HuH-7 (cell line): ENCODE results near the gene HIBCH.
"Not testable (repeated sequence)": the region's sequence is repeated elsewhere in the genome, so short reads cannot be mapped to it uniquely, and the experiment has no call there.

Source experiments
- DNase-seq: peaks from one replicate; pipeline ENCODE4 v3.0.0; 2011; ENCODE audit warnings: low spot score

Gene HIBCH

GRCh38 chr2:190308031-190308430, 11.6 kb downstream of the HIBCH start:
- no peak for DNase-seq

GRCh38 chr2:190304404-190304803, 15.2 kb downstream of the HIBCH start:
- no peak for DNase-seq

- DNase-seq: no peak
Observed at GRCh38 chr2:190303647-190304046, 16.0 kb downstream of the HIBCH start.

DNA sequence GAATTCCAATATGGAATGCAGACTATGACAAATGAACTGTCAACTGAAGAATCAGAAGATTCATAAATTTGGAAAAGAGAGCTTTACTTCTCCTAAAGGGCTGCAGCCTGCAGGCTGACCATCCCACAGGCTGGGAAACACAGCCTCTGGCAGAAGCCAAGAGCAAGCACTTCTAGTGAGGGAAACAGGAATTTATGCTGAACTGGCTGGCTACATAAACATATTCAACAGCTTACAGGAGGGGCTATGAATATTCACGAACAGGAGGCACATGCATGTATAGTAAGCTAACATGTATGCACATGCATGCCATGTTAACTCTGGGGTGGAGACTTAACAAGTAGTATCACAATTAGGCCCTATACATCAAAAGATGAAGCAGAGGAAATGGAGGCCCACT, 17.6 kb downstream of the HIBCH start:
- DNase-seq: no peak

GRCh38 chr2:190301032-190301431, 18.6 kb downstream of the HIBCH start:
- no peak for DNase-seq

- not testable (repeated sequence) for DNase-seq
Observed at GRCh38 chr2:190297880-190298279, 21.7 kb downstream of the HIBCH start.

DNA sequence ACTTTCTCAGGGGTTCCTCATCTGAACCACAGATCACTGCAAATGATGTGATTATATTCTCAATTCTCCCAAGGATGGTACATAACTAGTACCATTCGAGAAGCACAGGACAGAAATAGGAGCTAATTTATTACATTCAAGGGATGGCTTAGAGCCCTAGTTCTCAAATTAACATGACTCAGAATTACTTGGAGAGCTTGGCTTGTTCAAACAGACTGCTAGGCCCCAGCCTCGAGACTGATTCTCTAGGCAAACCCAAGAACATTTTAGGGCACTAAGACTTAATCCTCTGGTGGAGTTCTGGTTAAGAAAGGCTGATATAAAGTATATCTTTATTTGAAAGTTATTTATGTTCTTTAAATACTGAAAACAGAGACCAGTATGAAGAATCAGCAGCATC, 35.8 kb downstream of the HIBCH start:
- no peak for DNase-seq

- no peak for DNase-seq
Observed at GRCh38 chr2:190280565-190281350, 38.9 kb downstream of the HIBCH start.

DNA sequence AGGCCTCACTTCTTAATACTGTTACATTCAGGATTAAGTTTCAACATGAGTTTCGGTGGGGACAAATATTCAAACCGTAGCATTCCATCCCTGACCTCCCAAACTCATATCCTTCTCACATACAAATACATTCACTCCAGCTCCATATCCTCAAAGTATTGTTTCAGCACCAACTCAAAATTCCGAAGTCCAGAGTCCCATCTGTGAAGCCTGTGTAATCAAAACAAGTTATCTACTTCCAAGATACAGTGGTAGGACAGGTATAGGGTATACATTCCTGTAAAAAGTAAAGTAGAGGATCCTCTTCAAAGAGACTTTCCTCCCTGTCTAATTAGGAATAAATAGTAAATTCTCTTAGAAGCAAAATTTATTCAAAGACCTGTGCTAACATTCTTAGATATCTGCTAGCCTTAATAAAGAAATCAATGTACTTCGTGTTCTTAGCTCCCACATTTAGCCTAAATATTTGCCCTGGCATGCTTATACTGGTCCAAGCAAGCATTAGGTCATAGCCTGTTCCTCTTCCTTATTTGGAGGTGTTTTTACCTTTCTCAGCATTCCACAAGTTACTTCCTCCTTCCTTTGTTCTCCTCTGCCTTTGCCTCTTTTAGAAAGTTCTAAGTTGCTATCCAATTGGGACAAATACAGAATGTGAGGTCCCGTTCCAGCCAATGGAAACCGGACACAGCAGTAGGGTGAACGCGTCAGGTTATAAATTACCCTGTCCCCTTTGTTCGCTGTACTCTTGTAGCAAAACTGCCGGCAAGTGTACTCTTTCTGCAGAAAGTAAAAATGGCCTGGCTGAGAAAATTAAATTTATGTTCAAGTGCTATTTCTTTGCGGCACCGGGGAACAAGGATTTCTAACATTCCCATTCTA, 40.1 kb downstream of the HIBCH start:
- not testable (repeated sequence) for DNase-seq

DNA sequence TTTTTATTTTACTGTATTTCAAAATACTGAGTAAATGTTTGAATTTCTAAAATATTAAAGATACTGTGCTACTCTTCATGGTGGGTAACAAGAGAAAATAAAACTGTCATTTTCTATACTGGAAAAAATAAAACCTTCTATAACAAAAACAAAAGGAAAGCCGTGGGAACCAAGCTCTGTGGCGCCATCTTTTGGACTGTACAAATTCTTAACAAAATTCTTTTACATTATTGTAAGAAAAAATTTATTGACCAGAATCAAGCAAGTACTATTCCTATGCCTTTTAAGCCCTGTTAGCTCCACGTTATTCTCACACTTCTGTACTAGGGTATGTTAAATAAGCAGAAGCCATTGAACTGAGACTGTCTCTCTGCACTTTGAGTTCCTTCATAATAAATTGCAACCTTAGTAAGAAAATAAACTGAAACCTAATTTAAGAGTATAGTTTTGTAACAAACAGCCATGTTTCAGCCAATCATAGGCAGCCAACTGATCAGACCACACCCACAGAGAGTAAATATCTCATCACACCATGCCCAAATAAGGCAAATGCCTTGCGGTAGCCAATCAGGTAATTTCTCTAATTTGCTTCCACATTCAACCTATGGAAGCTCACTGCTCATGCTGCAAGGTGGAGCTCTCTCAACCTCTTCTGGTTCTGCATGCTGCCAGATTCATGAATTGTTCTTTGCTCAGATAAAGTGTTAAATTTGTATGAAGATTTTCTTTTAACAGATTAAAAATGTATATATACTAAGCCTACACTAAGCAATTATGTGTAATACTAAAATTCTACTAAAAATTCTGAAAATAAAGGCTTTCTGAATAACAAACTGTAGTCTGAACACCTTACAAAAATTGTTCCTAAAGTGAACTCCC, 42.2 kb downstream of the HIBCH start:
- DNase-seq: peak; percentile 23

DNA sequence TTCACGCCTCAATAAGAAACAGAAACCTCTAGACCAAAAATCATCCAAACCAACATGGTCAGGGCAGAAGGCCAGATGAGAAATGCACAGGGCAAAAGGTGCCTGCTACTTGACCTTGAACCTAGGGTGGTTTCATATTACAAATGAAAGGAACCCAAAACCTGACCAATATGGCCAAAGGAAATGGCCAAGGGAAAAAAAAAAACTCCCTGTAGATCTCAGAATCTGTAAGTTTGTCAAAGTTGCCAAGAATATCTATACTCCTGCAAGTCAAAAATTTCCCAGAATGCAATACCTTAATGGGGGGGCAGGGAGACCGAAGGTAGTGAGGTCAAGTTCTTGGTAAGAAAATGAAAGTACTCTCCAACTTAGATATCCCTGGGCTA, 47.2 kb downstream of the HIBCH start:
- DNase-seq: no peak

DNA sequence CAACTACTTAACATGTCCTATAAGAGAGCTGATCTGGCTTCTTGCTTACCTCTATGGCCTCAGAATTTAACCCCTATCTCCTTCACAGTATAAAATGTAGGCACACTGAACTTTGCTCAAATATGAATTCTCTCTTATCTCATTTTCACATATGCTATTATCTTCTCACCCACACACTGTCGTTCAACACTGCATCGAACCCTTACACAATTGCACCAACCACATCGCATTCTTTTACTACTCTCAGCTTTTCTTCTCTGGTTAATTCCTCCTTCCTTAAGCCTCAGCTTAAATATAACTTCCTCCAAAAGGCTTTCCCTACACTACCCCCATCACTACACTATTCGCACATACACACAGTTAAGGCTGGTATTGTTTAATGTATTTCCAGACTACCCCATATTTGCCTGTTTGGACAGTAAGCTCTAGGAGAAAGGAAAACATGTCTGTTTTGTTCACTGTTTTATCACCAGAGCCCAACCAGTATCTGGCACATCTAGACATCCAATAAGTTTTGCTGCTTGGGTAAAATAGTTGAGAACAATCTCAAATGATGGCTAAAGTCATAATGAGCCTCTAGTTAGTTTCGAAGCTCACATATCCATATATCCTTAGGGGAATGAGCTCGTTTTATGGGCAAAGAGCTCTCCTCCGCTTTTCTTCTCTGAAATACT, 47.7 kb downstream of the HIBCH start:
- DNase-seq: no peak

GRCh38 chr2:190270298-190270697, 49.3 kb downstream of the HIBCH start:
- no peak for DNase-seq

- DNase-seq: not testable (repeated sequence)
Observed at GRCh38 chr2:190269699-190270098, 49.9 kb downstream of the HIBCH start.

DNA sequence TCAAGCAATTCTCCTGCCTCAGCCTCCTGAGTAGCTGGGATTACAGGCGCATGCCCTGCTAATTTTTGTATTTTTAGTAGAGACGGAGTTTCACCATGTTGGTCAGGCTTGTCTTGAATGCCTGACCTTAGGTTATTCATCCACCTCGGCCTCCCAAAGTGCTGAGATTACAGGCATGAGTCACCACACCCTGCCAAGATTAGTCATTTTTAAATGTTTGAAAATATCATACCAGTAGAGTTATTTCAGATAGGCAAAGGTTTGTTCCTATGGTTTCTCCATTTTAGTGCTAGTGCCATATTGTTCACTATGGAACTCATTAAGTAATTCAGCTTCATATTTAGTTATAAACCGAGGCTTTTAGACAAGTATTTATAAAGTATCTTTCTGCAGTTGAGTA, 52.3 kb downstream of the HIBCH start:
- no peak for DNase-seq

- DNase-seq: no peak
Observed at GRCh38 chr2:190266314-190266713, 53.3 kb downstream of the HIBCH start.

DNA sequence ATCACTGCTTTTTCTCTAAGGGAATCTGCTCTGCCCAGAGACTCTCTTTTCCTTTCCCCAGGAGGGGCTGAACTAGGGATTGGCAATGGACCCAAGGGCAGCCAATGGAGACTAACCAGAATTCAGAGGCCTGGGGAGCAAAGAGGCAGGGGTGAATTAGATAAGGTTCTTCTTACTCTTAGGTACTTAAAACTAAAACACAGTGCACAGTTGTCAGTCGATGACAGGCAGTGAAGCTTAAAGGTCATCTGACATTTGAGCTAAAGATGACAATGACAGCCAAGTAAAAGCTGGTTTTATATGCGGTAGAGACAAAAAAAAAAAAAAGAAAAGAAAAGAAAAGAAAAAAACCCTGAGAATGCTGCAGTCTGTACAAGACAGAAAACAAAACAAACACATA, 57.8 kb downstream of the HIBCH start:
- DNase-seq: no peak

DNA sequence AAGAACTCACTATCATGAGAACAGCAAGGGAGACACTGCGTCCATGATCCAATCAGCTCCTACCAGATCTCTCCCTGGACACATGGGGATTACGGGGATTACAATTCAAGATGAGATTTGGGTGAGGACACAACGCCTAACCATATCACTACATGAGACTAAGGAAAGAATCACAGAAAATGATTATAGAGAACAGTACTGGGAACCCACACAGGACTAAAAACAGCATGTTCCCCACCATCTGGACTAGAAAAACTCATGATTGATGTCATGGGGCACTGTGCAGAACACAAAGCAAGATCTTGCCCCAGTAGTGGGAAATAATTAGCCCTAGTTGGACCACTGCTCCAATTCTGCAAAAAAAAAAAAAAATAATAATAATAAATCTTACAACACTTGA, 63.5 kb downstream of the HIBCH start:
- no peak for DNase-seq

DNA sequence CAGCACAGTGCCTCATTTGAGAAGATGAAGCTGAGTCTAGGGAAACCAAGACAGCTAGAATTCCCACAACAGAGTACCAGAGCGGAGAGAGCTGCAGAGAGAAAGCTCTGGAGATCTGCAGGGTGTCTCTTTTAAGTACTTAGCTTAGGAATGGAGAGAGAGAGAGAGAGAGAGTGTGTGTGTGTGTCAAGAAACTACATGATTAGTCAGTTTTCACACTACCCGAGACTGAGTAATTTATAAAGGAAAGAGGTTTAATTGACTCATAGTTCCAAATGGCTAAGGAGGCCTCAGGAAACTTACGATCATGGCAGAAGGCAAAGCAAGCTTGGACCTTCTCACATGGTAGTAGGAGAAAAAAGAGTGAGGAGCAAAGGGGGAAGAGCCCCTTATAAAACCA, 64.0 kb downstream of the HIBCH start:
- DNase-seq: no peak

- DNase-seq: no peak
Observed at GRCh38 chr2:190254063-190254850, 65.4 kb downstream of the HIBCH start.

GRCh38 chr2:190250421-190250820, 69.2 kb downstream of the HIBCH start:
- DNase-seq: no peak
